Mesenchymal stem cell (in vitro differentiated cells and primary cell): Measurements from ENCODE around the gene TRAF3.

ENCODE experiments used
- DNase-seq: peaks from one replicate; pipeline ENCODE4 v3.0.0-alpha.2; 2013
- H2AFZ ChIP-seq: one replicate; pipeline ENCODE4 v1.6.1; 2013; ENCODE audit warnings: low read depth, mild to moderate bottlenecking, control low read depth, inconsistent platforms, low read length, moderate library complexity
- H2AK5ac ChIP-seq: 2 replicates; pipeline ENCODE4 v1.6.1; 2013; ENCODE audit warnings: low read length, moderate library complexity, mild to moderate bottlenecking, inconsistent platforms; ENCODE audit not compliant: severe bottlenecking
- H2BK120ac ChIP-seq: one replicate; pipeline ENCODE4 v1.6.1; 2013; ENCODE audit warnings: low read depth, mild to moderate bottlenecking, inconsistent platforms, low read length, moderate library complexity
- H2BK12ac ChIP-seq, 2 experiments: one replicate each; pipeline ENCODE4 v1.6.1; 2013; ENCODE audit warnings: inconsistent platforms in 2 of 2, low read length in 2 of 2, mild to moderate bottlenecking in 2 of 2, moderate library complexity in 2 of 2, control low read depth in 1 of 2
- H2BK15ac ChIP-seq: one replicate; pipeline ENCODE4 v1.6.1; 2013; ENCODE audit warnings: mild to moderate bottlenecking, low read depth, inconsistent platforms; ENCODE audit not compliant: poor library complexity, severe bottlenecking
- H2BK5ac ChIP-seq: 2 replicates; pipeline ENCODE4 v1.6.1; 2013; ENCODE audit warnings: low read depth, mild to moderate bottlenecking, low read length, control low read depth, inconsistent platforms; ENCODE audit not compliant: poor library complexity, severe bottlenecking
- H3K14ac ChIP-seq, 2 experiments: one replicate each; pipeline ENCODE4 v1.6.1; 2013; ENCODE audit warnings: inconsistent platforms in 2 of 2, low read length in 2 of 2, control low read depth in 1 of 2, mild to moderate bottlenecking in 1 of 2, moderate library complexity in 1 of 2
- H3K18ac ChIP-seq, 2 experiments: one replicate each; pipeline ENCODE4 v1.6.1; 2013; ENCODE audit warnings: inconsistent platforms in 2 of 2, low read length in 2 of 2, control low read depth in 1 of 2, low read depth in 1 of 2, mild to moderate bottlenecking in 1 of 2
- H3K23ac ChIP-seq, 2 experiments: one replicate each; pipeline ENCODE4 v1.6.1; 2013; ENCODE audit warnings: inconsistent platforms in 2 of 2, low read length in 2 of 2, mild to moderate bottlenecking in 2 of 2, moderate library complexity in 2 of 2, control low read depth in 1 of 2
- H3K27ac ChIP-seq: 2 replicates; pipeline ENCODE4 v1.5.1; 2013; ENCODE audit warnings: mild to moderate bottlenecking, moderate library complexity, low read length, control low read depth, inconsistent platforms; ENCODE audit not compliant: poor library complexity, severe bottlenecking
- H3K27me3 ChIP-seq, 2 experiments: 2 replicates each; pipeline versions ENCODE4 v1.6.1 to v1.7.0; 2013; ENCODE audit warnings: low read length in 2 of 2, mild to moderate bottlenecking in 2 of 2, moderate library complexity in 2 of 2, control low read depth in 1 of 2, inconsistent platforms in 1 of 2; ENCODE audit not compliant: control insufficient read depth in 1 of 2, insufficient read depth in 1 of 2
- H3K36me3 ChIP-seq, 2 experiments: 2 replicates each; pipeline versions ENCODE4 v1.6.1 to v1.7.0; 2013; ENCODE audit warnings: low read length in 2 of 2, control low read depth in 1 of 2, inconsistent platforms in 1 of 2, low read depth in 1 of 2, mild to moderate bottlenecking in 1 of 2; ENCODE audit not compliant: insufficient read depth in 2 of 2, control insufficient read depth in 1 of 2
- H3K4ac ChIP-seq, 2 experiments: one replicate each; pipeline ENCODE4 v1.6.1; 2013; ENCODE audit warnings: inconsistent platforms in 2 of 2, low read length in 2 of 2, mild to moderate bottlenecking in 2 of 2, moderate library complexity in 2 of 2, control low read depth in 1 of 2, low read depth in 1 of 2
- H3K4me1 ChIP-seq: 2 replicates; pipeline ENCODE4 v1.6.1; 2013; ENCODE audit warnings: low read depth, low read length, control low read depth; ENCODE audit not compliant: control insufficient read depth, insufficient read depth
- H3K4me2 ChIP-seq: 2 replicates; pipeline ENCODE4 v1.6.1; 2013; ENCODE audit warnings: low read length, mild to moderate bottlenecking, inconsistent platforms; ENCODE audit not compliant: poor library complexity, severe bottlenecking
- H3K4me3 ChIP-seq, 2 experiments: 2 replicates each; pipeline versions ENCODE4 v1.5.1 to v1.7.0; 2013; ENCODE audit warnings: low read length in 2 of 2, mild to moderate bottlenecking in 2 of 2, control low read depth in 1 of 2, low read depth in 1 of 2; ENCODE audit not compliant: insufficient read depth in 1 of 2
- H3K79me1 ChIP-seq: replicated peaks from 2 replicates; pipeline ENCODE4 v1.6.1; 2013; ENCODE audit warnings: mild to moderate bottlenecking, control low read depth, low read length, inconsistent platforms; ENCODE audit not compliant: poor library complexity, severe bottlenecking
- H3K9ac ChIP-seq: 2 replicates; pipeline ENCODE4 v1.7.0; 2013; ENCODE audit warnings: mild to moderate bottlenecking, low read length, moderate library complexity
- H3K9me3 ChIP-seq: 2 replicates; pipeline ENCODE4 v1.7.0; 2013; ENCODE audit warnings: mild to moderate bottlenecking, low read length; ENCODE audit not compliant: control insufficient read depth
- H4K8ac ChIP-seq: one replicate; pipeline ENCODE4 v1.6.1; 2013; ENCODE audit warnings: inconsistent platforms, mild to moderate bottlenecking, low read length, moderate library complexity
- H4K91ac ChIP-seq: one replicate; pipeline ENCODE4 v1.6.1; 2013; ENCODE audit warnings: mild to moderate bottlenecking, low read length, inconsistent platforms
- WGBS: methylation state at CpG from one replicate; pipeline ENCODE4 v1.1.7; 2013; ENCODE audit warnings: mixed read lengths; 5-methylcytosine and 5-hydroxymethylcytosine counted together

Gene TRAF3

GRCh38 chr14:102907303-102907844 is 130.1 kb downstream of the TRAF3 start:
- no peaks in the 10 kb centered on the region for H3K9me3 ChIP-seq
- H2AFZ ChIP-seq: no peak overlapping the region
- DNase-seq: no peak
- no peak overlapping the region for H2BK120ac ChIP-seq
- no peaks in the 10 kb centered on the region for H3K4me1 ChIP-seq
- H4K8ac ChIP-seq: no peak overlapping the region
- H3K4me2 ChIP-seq: no peak overlapping the region
- H3K36me3 ChIP-seq: peaks cover 42 to 73% of the 10 kb centered on the region in 2 experiments
- H3K4me3 ChIP-seq: no peak overlapping the region
- 99% methylated on average over 32 of the region's 33 CpGs for WGBS
- no peak overlapping the region for H3K18ac ChIP-seq
- no peaks in the 10 kb centered on the region for H3K79me1 ChIP-seq
- no peak overlapping the region for H2BK15ac ChIP-seq
- H2AK5ac ChIP-seq: no peak overlapping the region
- no peak overlapping the region for H3K9ac ChIP-seq
- H3K4ac ChIP-seq: no peak overlapping the region
- H4K91ac ChIP-seq: no peak overlapping the region
- H3K27me3 ChIP-seq: no peaks in the 10 kb centered on the region
- H2BK12ac ChIP-seq: no peak overlapping the region
- no peak overlapping the region for H3K14ac ChIP-seq
- no peak overlapping the region for H2BK5ac ChIP-seq
- H3K23ac ChIP-seq: no peak overlapping the region
- no peak overlapping the region for H3K27ac ChIP-seq

DNA sequence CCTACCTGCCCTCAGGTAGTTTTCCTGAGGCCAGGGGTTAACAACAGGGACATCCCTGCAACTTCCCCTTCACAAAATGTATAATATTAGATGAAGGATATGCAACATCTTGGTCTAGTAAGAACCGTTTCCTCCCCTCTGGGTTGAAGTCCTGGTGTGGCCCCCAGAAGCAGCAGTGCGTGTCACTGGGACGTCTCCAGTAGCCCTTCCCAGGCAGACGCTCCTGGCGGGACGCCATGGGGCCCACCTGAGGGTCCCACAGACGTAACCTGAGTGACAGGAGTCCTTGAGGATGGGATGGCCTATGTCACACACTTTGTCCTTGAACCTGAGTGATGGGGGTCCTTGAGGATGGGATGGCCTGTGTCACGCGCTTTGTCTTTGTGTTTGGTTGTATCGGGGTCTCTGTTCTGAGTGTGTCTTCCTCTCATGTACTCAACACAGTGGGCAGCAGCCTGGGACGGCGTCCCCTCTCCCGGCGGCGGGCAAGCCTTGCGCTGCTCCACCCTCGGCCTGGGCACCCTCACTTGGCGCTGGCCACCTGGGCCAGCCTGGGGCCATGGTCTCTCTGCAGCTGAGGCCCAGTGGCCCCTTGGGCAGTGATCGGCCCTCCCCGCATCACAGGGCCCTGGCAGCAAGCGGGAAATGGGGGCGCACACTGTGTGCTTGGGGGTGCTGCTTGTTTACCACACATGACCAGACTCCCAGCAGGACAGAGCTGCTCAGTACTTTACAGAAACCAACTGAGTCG is 130.9 kb downstream of the TRAF3 start:
- Histone ChIP-seq H2BK15ac (no peak overlapping the region), H2AFZ (no peak overlapping the region)
- DNase-seq: no peak

DNA sequence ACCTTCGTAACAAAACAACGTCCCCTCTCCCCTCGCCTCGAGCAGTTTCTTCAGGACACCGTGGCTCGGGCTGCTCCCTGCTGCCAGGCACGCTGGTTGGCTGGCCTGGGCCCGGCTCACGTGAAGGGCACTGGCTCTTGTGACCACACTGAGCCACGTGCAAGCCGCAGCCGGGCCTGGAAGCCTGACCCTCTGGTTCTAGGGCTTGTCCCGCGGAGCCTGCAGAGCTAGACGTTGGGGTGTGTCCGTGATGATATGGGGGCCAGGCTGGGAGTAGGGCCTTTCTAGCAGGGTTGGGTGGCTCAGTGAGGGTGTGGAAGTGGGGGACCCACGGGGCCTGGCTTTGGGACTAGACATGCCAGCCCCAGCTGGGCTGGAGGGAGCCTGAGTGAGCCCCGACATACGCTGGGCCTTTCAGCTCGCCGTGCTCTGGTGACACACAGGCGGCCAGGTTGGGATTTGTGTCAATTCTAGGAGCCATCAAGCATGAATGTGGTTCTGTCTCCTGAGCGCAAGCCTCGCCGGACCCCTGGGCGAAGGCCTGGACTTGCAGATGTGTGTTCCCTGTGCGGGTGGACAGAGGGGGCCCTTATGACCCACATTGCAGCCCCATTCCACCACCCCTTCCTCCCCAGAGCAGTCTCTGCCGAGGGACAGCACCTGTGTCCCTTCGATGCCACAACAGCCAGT is 131.7 kb downstream of the TRAF3 start:
- H2BK15ac ChIP-seq: no peak overlapping the region
- no peak overlapping the region for H3K23ac ChIP-seq
- H2AK5ac ChIP-seq: no peak overlapping the region
- H3K9ac ChIP-seq: no peak overlapping the region
- no peak overlapping the region for H3K14ac ChIP-seq
- H2BK120ac ChIP-seq: no peak overlapping the region
- no peak overlapping the region for H3K18ac ChIP-seq
- peaks cover 35 to 68% of the 10 kb centered on the region in 2 experiments for H3K36me3 ChIP-seq
- no peak overlapping the region for H4K8ac ChIP-seq
- H2BK5ac ChIP-seq: no peak overlapping the region
- no peak overlapping the region for H3K4me2 ChIP-seq
- DNase-seq: no peak
- no peaks in the 10 kb centered on the region for H3K9me3 ChIP-seq
- no peaks in the 10 kb centered on the region for H3K27me3 ChIP-seq
- no peak overlapping the region for H3K27ac ChIP-seq
- no peak overlapping the region for H2AFZ ChIP-seq
- no peak overlapping the region for H3K4me3 ChIP-seq
- WGBS: 95% methylated on average over 29 of the region's 29 CpGs
- no peak overlapping the region for H2BK12ac ChIP-seq
- H3K4ac ChIP-seq: no peak overlapping the region
- no peaks in the 10 kb centered on the region for H3K4me1 ChIP-seq
- no peaks in the 10 kb centered on the region for H3K79me1 ChIP-seq
- H4K91ac ChIP-seq: no peak overlapping the region

More for the DNA sequence above, 130.9 kb downstream of the TRAF3 start:
- H2AK5ac ChIP-seq: no peak overlapping the region
- H2BK12ac ChIP-seq: no peak overlapping the region
- H3K4me2 ChIP-seq: no peak overlapping the region
- no peak overlapping the region for H3K9ac ChIP-seq
- H3K36me3 ChIP-seq: peaks cover 41 to 69% of the 10 kb centered on the region in 2 experiments
- no peak overlapping the region for H3K23ac ChIP-seq
- H3K4me3 ChIP-seq: no peak overlapping the region
- H3K9me3 ChIP-seq: no peaks in the 10 kb centered on the region
- H2BK120ac ChIP-seq: no peak overlapping the region
- H4K91ac ChIP-seq: no peak overlapping the region
- H3K4me1 ChIP-seq: no peaks in the 10 kb centered on the region
- no peak overlapping the region for H3K14ac ChIP-seq
- H3K79me1 ChIP-seq: no peaks in the 10 kb centered on the region
- no peak overlapping the region for H3K4ac ChIP-seq
- 95% methylated on average over 21 of the region's 23 CpGs for whole genome bisulfite sequencing
- H3K18ac ChIP-seq: no peak overlapping the region
- H2BK5ac ChIP-seq: no peak overlapping the region
- H4K8ac ChIP-seq: no peak overlapping the region
- no peak overlapping the region for H3K27ac ChIP-seq
- H3K27me3 ChIP-seq: no peaks in the 10 kb centered on the region

DNA sequence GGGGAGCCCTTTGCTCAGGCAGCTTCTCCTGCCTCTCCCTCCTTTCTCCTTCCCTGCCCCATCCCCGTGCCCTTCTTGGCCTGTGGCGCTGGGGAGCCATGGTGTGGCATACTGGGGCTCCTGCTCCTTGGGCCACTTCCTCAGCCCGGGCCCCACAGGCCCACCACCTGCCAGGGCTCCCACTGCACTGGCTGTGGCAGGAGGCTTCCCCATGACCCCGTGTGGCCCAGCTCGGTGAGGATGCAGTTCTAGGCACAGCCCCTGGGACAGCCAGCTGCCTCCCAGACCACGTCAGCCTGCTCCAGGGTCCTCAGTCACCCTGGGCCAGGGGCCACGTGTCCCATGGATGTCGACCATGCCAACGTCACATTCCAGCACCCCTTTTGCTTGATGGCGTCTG is 132.2 kb downstream of the TRAF3 start:
- Histone ChIP-seq H3K27ac (no peak overlapping the region), H3K9me3 (no peaks in the 10 kb centered on the region), H2BK120ac (no peak overlapping the region), H2BK15ac (no peak overlapping the region), H3K4ac (no peak overlapping the region), H4K91ac (peak overlapping the region; percentile 45), H3K9ac (no peak overlapping the region), H2BK5ac (no peak overlapping the region), H3K79me1 (no peaks in the 10 kb centered on the region), H3K4me3 (no peak overlapping the region), H2AFZ (no peak overlapping the region), H3K23ac (no peak overlapping the region), H3K27me3 (no peaks in the 10 kb centered on the region), H2AK5ac (no peak overlapping the region), H2BK12ac (no peak overlapping the region), H3K14ac (no peak overlapping the region), H4K8ac (no peak overlapping the region), H3K36me3 (peaks cover 31 to 64% of the 10 kb centered on the region in 2 experiments), H3K4me2 (no peak overlapping the region), H3K18ac (peak overlapping the region in 1 of 2 experiments; percentile 38), H3K4me1 (no peaks in the 10 kb centered on the region)
- no peak for DNase-seq
- WGBS: 82% methylated on average over 10 of the region's 10 CpGs
